ENCODE measurements around the gene NHSL1.

NHSL1 gene

GRCh38 chr6:138386897-138387296, 112.4 kb downstream of the NHSL1 start:
- Histone ChIP-seq H3K9me3 (replicated peaks in 1 of 2; ENCODE audit: control insufficient read depth in 2 of 2, insufficient read depth in 1 of 2, low read depth in 1 of 2, low read length in 2 of 2) (no peaks in the 10 kb centered on the region), H3K4me3 (ENCODE audit: low read length in 2 of 2) (no peak overlapping the region), H3K4me2 (ENCODE audit: insufficient read depth, low read length, poor library complexity, severe bottlenecking) (no peak overlapping the region), H4K91ac (ENCODE audit: low read depth, low read length, poor library complexity) (no peak overlapping the region), H3K4me1 (ENCODE audit: control insufficient read depth in 2 of 2, insufficient read depth in 1 of 2, low read depth in 1 of 2, low read length in 2 of 2) (peaks cover 0 to 1% of the 10 kb centered on the region in 2 donors), H3K14ac (ENCODE audit: low read length) (no peak overlapping the region), H4K8ac (ENCODE audit: low read depth, low read length) (no peak overlapping the region), H3K27ac (replicated peaks; ENCODE audit: low read length) (no peak overlapping the region), H2AFZ (ENCODE audit: low read length) (no peak overlapping the region), H3K36me3 (replicated peaks in 1 of 2; ENCODE audit: control insufficient read depth in 2 of 2, insufficient read depth in 2 of 2, low read length in 2 of 2) (no peaks in the 10 kb centered on the region), H3K27me3 (ENCODE audit: control insufficient read depth in 3 of 3, insufficient read depth in 3 of 3, low read depth in 1 of 3, low read length in 3 of 3) (peaks cover 0 to 13% (median 0%) of the 10 kb centered on the region in 3 experiments), H3K4ac (ENCODE audit: low read length) (no peak overlapping the region), H2BK5ac (ENCODE audit: low read length) (no peak overlapping the region), H3K18ac (ENCODE audit: low read length) (no peak overlapping the region), H3K9ac (ENCODE audit: low read depth, low read length, poor library complexity) (no peak overlapping the region), H3K23ac (ENCODE audit: low read depth, low read length, poor library complexity) (no peak overlapping the region), H2AK5ac (ENCODE audit: low read depth, low read length) (no peak overlapping the region), H2BK15ac (ENCODE audit: low read length) (no peak overlapping the region), H2BK120ac (ENCODE audit: low read depth, low read length) (no peak overlapping the region), H2BK12ac (ENCODE audit: low read length) (no peak overlapping the region), H3K79me1 (ENCODE audit: low read depth, low read length) (peaks cover 1% of the 10 kb centered on the region)
- WGBS, 2 donors (ENCODE audit: extremely low coverage in 2 of 2, insufficient read length in 2 of 2, insufficient replicate concordance in 1 of 2) = no CpG with 5 or more reads among the region's 3 CpGs
- DNase-seq (ENCODE audit: low spot score) = no peak

GRCh38 chr6:138383776-138384175, 115.5 kb downstream of the NHSL1 start:
- DNase-seq (ENCODE audit: low spot score) = no peak
- peaks cover 1% of the 10 kb centered on the region for H3K79me1 ChIP-seq (ENCODE audit: low read depth, low read length)

GRCh38 chr6:138382498-138383265, 116.6 kb downstream of the NHSL1 start:
- Histone ChIP-seq H3K4me3 (ENCODE audit: low read length in 2 of 2) (no peak overlapping the region), H2AFZ (ENCODE audit: low read length) (no peak overlapping the region), H3K18ac (ENCODE audit: low read length) (no peak overlapping the region), H4K91ac (ENCODE audit: low read depth, low read length, poor library complexity) (no peak overlapping the region), H3K9me3 (replicated peaks in 1 of 2; ENCODE audit: control insufficient read depth in 2 of 2, insufficient read depth in 1 of 2, low read depth in 1 of 2, low read length in 2 of 2) (no peaks in the 10 kb centered on the region), H3K4me2 (ENCODE audit: insufficient read depth, low read length, poor library complexity, severe bottlenecking) (no peak overlapping the region), H3K14ac (ENCODE audit: low read length) (no peak overlapping the region), H3K27ac (replicated peaks; ENCODE audit: low read length) (no peak overlapping the region), H2BK5ac (ENCODE audit: low read length) (no peak overlapping the region), H3K36me3 (replicated peaks in 1 of 2; ENCODE audit: control insufficient read depth in 2 of 2, insufficient read depth in 2 of 2, low read length in 2 of 2) (no peaks in the 10 kb centered on the region), H2BK15ac (ENCODE audit: low read length) (no peak overlapping the region), H2AK5ac (ENCODE audit: low read depth, low read length) (no peak overlapping the region), H4K8ac (ENCODE audit: low read depth, low read length) (no peak overlapping the region), H2BK120ac (ENCODE audit: low read depth, low read length) (no peak overlapping the region), H3K9ac (ENCODE audit: low read depth, low read length, poor library complexity) (no peak overlapping the region), H3K4me1 (ENCODE audit: control insufficient read depth in 2 of 2, insufficient read depth in 1 of 2, low read depth in 1 of 2, low read length in 2 of 2) (peaks cover 0 to 1% of the 10 kb centered on the region in 2 donors), H2BK12ac (ENCODE audit: low read length) (no peak overlapping the region), H3K27me3 (ENCODE audit: control insufficient read depth in 3 of 3, insufficient read depth in 3 of 3, low read depth in 1 of 3, low read length in 3 of 3) (peaks cover 0 to 2% (median 0%) of the 10 kb centered on the region in 3 experiments), H3K23ac (ENCODE audit: low read depth, low read length, poor library complexity) (peak overlapping the region; percentile 75), H3K79me1 (ENCODE audit: low read depth, low read length) (peaks cover 1% of the 10 kb centered on the region), H3K4ac (ENCODE audit: low read length) (no peak overlapping the region)
- no CpG with 5 or more reads among the region's 8 CpGs for WGBS, 2 donors (ENCODE audit: extremely low coverage in 2 of 2, insufficient read length in 2 of 2, insufficient replicate concordance in 1 of 2)
- DNase-seq (ENCODE audit: low spot score) = no peak

More at GRCh38 chr6:138383776-138384175, 115.5 kb downstream of the NHSL1 start:
- H3K4me1 ChIP-seq (ENCODE audit: control insufficient read depth in 2 of 2, insufficient read depth in 1 of 2, low read depth in 1 of 2, low read length in 2 of 2) = peaks cover 0 to 1% of the 10 kb centered on the region in 2 donors
- no peak overlapping the region for H3K9ac ChIP-seq (ENCODE audit: low read depth, low read length, poor library complexity)
- H2BK5ac ChIP-seq (ENCODE audit: low read length) = no peak overlapping the region
- H3K27ac ChIP-seq (replicated peaks; ENCODE audit: low read length) = no peak overlapping the region
- no peak overlapping the region for H2BK15ac ChIP-seq (ENCODE audit: low read length)
- H3K9me3 ChIP-seq (replicated peaks in 1 of 2; ENCODE audit: control insufficient read depth in 2 of 2, insufficient read depth in 1 of 2, low read depth in 1 of 2, low read length in 2 of 2) = no peaks in the 10 kb centered on the region
- no peaks in the 10 kb centered on the region for H3K36me3 ChIP-seq (replicated peaks in 1 of 2; ENCODE audit: control insufficient read depth in 2 of 2, insufficient read depth in 2 of 2, low read length in 2 of 2)
- no peak overlapping the region for H3K4me2 ChIP-seq (ENCODE audit: insufficient read depth, low read length, poor library complexity, severe bottlenecking)
- no peak overlapping the region for H2AK5ac ChIP-seq (ENCODE audit: low read depth, low read length)
- H3K14ac ChIP-seq (ENCODE audit: low read length) = no peak overlapping the region
- no CpG with 5 or more reads among the region's 3 CpGs for WGBS, 2 donors (ENCODE audit: extremely low coverage in 2 of 2, insufficient read length in 2 of 2, insufficient replicate concordance in 1 of 2)
- no peak overlapping the region for H2BK120ac ChIP-seq (ENCODE audit: low read depth, low read length)
- H3K18ac ChIP-seq (ENCODE audit: low read length) = no peak overlapping the region
- no peak overlapping the region for H4K91ac ChIP-seq (ENCODE audit: low read depth, low read length, poor library complexity)
- no peak overlapping the region for H3K4me3 ChIP-seq (ENCODE audit: low read length in 2 of 2)
- H3K27me3 ChIP-seq (ENCODE audit: control insufficient read depth in 3 of 3, insufficient read depth in 3 of 3, low read depth in 1 of 3, low read length in 3 of 3) = peaks cover 0 to 10% (median 0%) of the 10 kb centered on the region in 3 experiments
- H4K8ac ChIP-seq (ENCODE audit: low read depth, low read length) = no peak overlapping the region
- no peak overlapping the region for H3K4ac ChIP-seq (ENCODE audit: low read length)
- no peak overlapping the region for H2BK12ac ChIP-seq (ENCODE audit: low read length)
- no peak overlapping the region for H2AFZ ChIP-seq (ENCODE audit: low read length)
- no peak overlapping the region for H3K23ac ChIP-seq (ENCODE audit: low read depth, low read length, poor library complexity)

GRCh38 chr6:138378463-138378862, 120.8 kb downstream of the NHSL1 start:
- H3K9ac ChIP-seq (ENCODE audit: low read depth, low read length, poor library complexity) = no peak overlapping the region
- no CpG with 5 or more reads among the region's 4 CpGs for WGBS, 2 donors (ENCODE audit: extremely low coverage in 2 of 2, insufficient read length in 2 of 2, insufficient replicate concordance in 1 of 2)
- H2AFZ ChIP-seq (ENCODE audit: low read length) = no peak overlapping the region
- H4K8ac ChIP-seq (ENCODE audit: low read depth, low read length) = no peak overlapping the region
- peaks cover 1% of the 10 kb centered on the region for H3K79me1 ChIP-seq (ENCODE audit: low read depth, low read length)
- H3K9me3 ChIP-seq (replicated peaks in 1 of 2; ENCODE audit: control insufficient read depth in 2 of 2, insufficient read depth in 1 of 2, low read depth in 1 of 2, low read length in 2 of 2) = no peaks in the 10 kb centered on the region
- DNase-seq (ENCODE audit: low spot score) = no peak
- H2BK15ac ChIP-seq (ENCODE audit: low read length) = no peak overlapping the region
- H3K18ac ChIP-seq (ENCODE audit: low read length) = no peak overlapping the region
- no peak overlapping the region for H3K14ac ChIP-seq (ENCODE audit: low read length)
- H3K23ac ChIP-seq (ENCODE audit: low read depth, low read length, poor library complexity) = no peak overlapping the region
- no peaks in the 10 kb centered on the region for H3K4me1 ChIP-seq (ENCODE audit: control insufficient read depth in 2 of 2, insufficient read depth in 1 of 2, low read depth in 1 of 2, low read length in 2 of 2)
- no peak overlapping the region for H2AK5ac ChIP-seq (ENCODE audit: low read depth, low read length)
- no peak overlapping the region for H3K4me2 ChIP-seq (ENCODE audit: insufficient read depth, low read length, poor library complexity, severe bottlenecking)
- H3K4ac ChIP-seq (ENCODE audit: low read length) = no peak overlapping the region
- H2BK5ac ChIP-seq (ENCODE audit: low read length) = no peak overlapping the region
- no peak overlapping the region for H2BK12ac ChIP-seq (ENCODE audit: low read length)
- H3K27ac ChIP-seq (replicated peaks; ENCODE audit: low read length) = no peak overlapping the region
- no peaks in the 10 kb centered on the region for H3K36me3 ChIP-seq (replicated peaks in 1 of 2; ENCODE audit: control insufficient read depth in 2 of 2, insufficient read depth in 2 of 2, low read length in 2 of 2)
- H3K4me3 ChIP-seq (ENCODE audit: low read length in 2 of 2) = no peak overlapping the region
- no peak overlapping the region for H4K91ac ChIP-seq (ENCODE audit: low read depth, low read length, poor library complexity)
- H2BK120ac ChIP-seq (ENCODE audit: low read depth, low read length) = no peak overlapping the region
- H3K27me3 ChIP-seq (ENCODE audit: control insufficient read depth in 3 of 3, insufficient read depth in 3 of 3, low read depth in 1 of 3, low read length in 3 of 3) = peaks cover 0 to 4% (median 0%) of the 10 kb centered on the region in 3 experiments
